ENCODE data around the gene TIMM13.

TIMM13 gene

GRCh38 chr19:2444251-2445002, 17.0 kb upstream of the TIMM13 start:
- H3K27me3 ChIP-seq (ENCODE audit: low read length) = no peaks in the 10 kb centered on the region
- H2AFZ ChIP-seq (ENCODE audit: low read depth, low read length, severe bottlenecking) = no peak overlapping the region
- no peak overlapping the region for H3K9ac ChIP-seq (ENCODE audit: low read length)
- H3K79me2 ChIP-seq (ENCODE audit: insufficient read depth, low read length) = peaks cover 82% of the 10 kb centered on the region
- no peaks in the 10 kb centered on the region for H3K9me3 ChIP-seq (ENCODE audit: insufficient read depth, low read length)
- peaks cover 7% of the 10 kb centered on the region for H4K20me1 ChIP-seq (ENCODE audit: low read depth, low read length)
- H3K4me3 ChIP-seq (ENCODE audit: insufficient read depth, low read length, poor library complexity, severe bottlenecking) = no peak overlapping the region
- H3K36me3 ChIP-seq (ENCODE audit: low read length) = 0 out of 2 replicates have a peak, but pooled peaks cover 3% of the 10 kb centered on the region
- H3F3A ChIP-seq (ENCODE audit: insufficient read depth) = no peaks in the 10 kb centered on the region
- no peak overlapping the region for H3K27ac ChIP-seq (ENCODE audit: low read depth, low read length)
- TF ChIP-seq EZH2phosphoT487 (conservative IDR thresholded peaks at IDR 0.05; ENCODE audit: low read length) (no peak), CTCF (IDR thresholded peaks at IDR 0.05; ENCODE audit: insufficient read depth, low read length, poor library complexity, severe bottlenecking) (no peak)
- no peak overlapping the region for H3K4me2 ChIP-seq (ENCODE audit: low read depth, low read length, poor library complexity, severe bottlenecking)
- no peaks in the 10 kb centered on the region for H3K9me2 ChIP-seq (replicated peaks; ENCODE audit: insufficient read depth, low read length)

- H4K20me1 ChIP-seq (ENCODE audit: low read depth, low read length) = peaks cover 5% of the 10 kb centered on the region
- no peak overlapping the region for H3K9ac ChIP-seq (ENCODE audit: low read length)
- H3K9me2 ChIP-seq (replicated peaks; ENCODE audit: insufficient read depth, low read length) = no peaks in the 10 kb centered on the region
- no peak overlapping the region for H2AFZ ChIP-seq (ENCODE audit: low read depth, low read length, severe bottlenecking)
- no peaks in the 10 kb centered on the region for H3F3A ChIP-seq (ENCODE audit: insufficient read depth)
- no peaks in the 10 kb centered on the region for H3K27me3 ChIP-seq (ENCODE audit: low read length)
- H3K79me2 ChIP-seq (ENCODE audit: insufficient read depth, low read length) = peaks cover 82% of the 10 kb centered on the region
- 0 out of 2 replicates have a peak, but pooled peaks cover 3% of the 10 kb centered on the region for H3K36me3 ChIP-seq (ENCODE audit: low read length)
- H3K4me2 ChIP-seq (ENCODE audit: low read depth, low read length, poor library complexity, severe bottlenecking) = no peak overlapping the region
- TF ChIP-seq EZH2phosphoT487 (conservative IDR thresholded peaks at IDR 0.05; ENCODE audit: low read length) (no peak), CTCF (IDR thresholded peaks at IDR 0.05; ENCODE audit: insufficient read depth, low read length, poor library complexity, severe bottlenecking) (no peak)
- H3K27ac ChIP-seq (ENCODE audit: low read depth, low read length) = no peak overlapping the region
- no peak overlapping the region for H3K4me3 ChIP-seq (ENCODE audit: insufficient read depth, low read length, poor library complexity, severe bottlenecking)
- H3K9me3 ChIP-seq (ENCODE audit: insufficient read depth, low read length) = no peaks in the 10 kb centered on the region
Measured at GRCh38 chr19:2443785-2444182, 16.4 kb upstream of the TIMM13 start.

- H3K36me3 ChIP-seq (ENCODE audit: low read length) = 0 out of 2 replicates have a peak, but pooled peaks cover 3% of the 10 kb centered on the region
Measured at GRCh38 chr19:2443116-2443784, 15.9 kb upstream of the TIMM13 start.

More at GRCh38 chr19:2443116-2443784, 15.9 kb upstream of the TIMM13 start:
- Histone ChIP-seq H3F3A (ENCODE audit: insufficient read depth) (no peaks in the 10 kb centered on the region), H4K20me1 (ENCODE audit: low read depth, low read length) (peaks cover 4% of the 10 kb centered on the region; the same call in 1 of the 2 replicates), H3K4me3 (ENCODE audit: insufficient read depth, low read length, poor library complexity, severe bottlenecking) (no peak overlapping the region), H3K9me2 (replicated peaks; ENCODE audit: insufficient read depth, low read length) (no peaks in the 10 kb centered on the region), H3K27ac (ENCODE audit: low read depth, low read length) (no peak overlapping the region), H3K9me3 (ENCODE audit: insufficient read depth, low read length) (no peaks in the 10 kb centered on the region), H2AFZ (ENCODE audit: low read depth, low read length, severe bottlenecking) (no peak overlapping the region), H3K4me2 (ENCODE audit: low read depth, low read length, poor library complexity, severe bottlenecking) (no peak overlapping the region), H3K79me2 (ENCODE audit: insufficient read depth, low read length) (peaks cover 81% of the 10 kb centered on the region), H3K27me3 (ENCODE audit: low read length) (no peaks in the 10 kb centered on the region), H3K9ac (ENCODE audit: low read length) (no peak overlapping the region)
- TF ChIP-seq CTCF (IDR thresholded peaks at IDR 0.05; ENCODE audit: insufficient read depth, low read length, poor library complexity, severe bottlenecking) = no peak
- TF ChIP-seq EZH2phosphoT487 (conservative IDR thresholded peaks at IDR 0.05; ENCODE audit: low read length) = no peak

All from SU-DHL-6 (cell line).